H1 (cell line): ENCODE measurements around the gene ACACB.

ENCODE experiments used
- CTCF ChIP-seq, 3 experiments: IDR thresholded peaks; 1 replicate in 2 of 3; 2 replicates in 1 of 3; pipeline versions ENCODE4 v1.5.1 to v1.6.1; 2011; ENCODE audit warnings: low read length in 3 of 3, mild to moderate bottlenecking in 3 of 3, inconsistent platforms in 2 of 3, low read depth in 1 of 3, moderate library complexity in 1 of 3; ENCODE audit not compliant: insufficient read depth in 1 of 3; ENCODE audit errors: control extremely low read depth in 1 of 3
- KDM5A ChIP-seq: fragments of 200-600 bp; IDR thresholded peaks from 2 replicates; pipeline ENCODE4 v1.7.1; 2012; ENCODE audit warnings: mild to moderate bottlenecking, low read length, inconsistent platforms, mixed read lengths
- MAFK ChIP-seq: IDR thresholded peaks from 2 replicates; pipeline ENCODE4 v1.6.1; 2012; ENCODE audit warnings: low read depth, mild to moderate bottlenecking, improper control_type of control experiment, low read length
- MAX ChIP-seq: IDR thresholded peaks from 2 replicates; pipeline ENCODE4 v1.6.1; 2012; ENCODE audit warnings: inconsistent platforms
- POLR2A ChIP-seq, 2 experiments: IDR thresholded peaks; 1 replicate in 1 of 2; 2 replicates in 1 of 2; pipeline ENCODE4 v1.6.1; 2011; ENCODE audit warnings: low read depth in 2 of 2, low read length in 2 of 2, mild to moderate bottlenecking in 2 of 2; ENCODE audit errors: control extremely low read depth in 1 of 2
- RAD21 ChIP-seq, 2 experiments: IDR thresholded peaks in 1 of 2; conservative IDR thresholded peaks in 1 of 2; 2 replicates each; pipeline ENCODE4 v1.6.1; 2011; ENCODE audit warnings: low read depth in 2 of 2, low read length in 2 of 2, improper control_type of control experiment in 1 of 2, inconsistent platforms in 1 of 2, mild to moderate bottlenecking in 1 of 2, moderate library complexity in 1 of 2
- SIN3A ChIP-seq, 2 experiments: IDR thresholded peaks in 1 of 2; conservative IDR thresholded peaks in 1 of 2; 2 replicates each; pipeline ENCODE4 v1.6.1; 2011 to 2012; ENCODE audit warnings: low read length in 2 of 2, improper control_type of control experiment in 1 of 2, low read depth in 1 of 2, mild to moderate bottlenecking in 1 of 2
- TBP ChIP-seq: IDR thresholded peaks from 2 replicates; pipeline ENCODE4 v1.6.1; 2011; ENCODE audit warnings: low read depth, low read length, improper control_type of control experiment
- TEAD4 ChIP-seq: IDR thresholded peaks from 2 replicates; pipeline ENCODE4 v1.6.1; 2012; ENCODE audit warnings: low read depth, low read length, inconsistent platforms, mixed read lengths
- ZNF274 ChIP-seq: IDR thresholded peaks from 2 replicates; pipeline ENCODE4 v1.7.0; 2012; ENCODE audit warnings: low read length, borderline replicate concordance; ENCODE audit errors: extremely low read depth

DNA sequence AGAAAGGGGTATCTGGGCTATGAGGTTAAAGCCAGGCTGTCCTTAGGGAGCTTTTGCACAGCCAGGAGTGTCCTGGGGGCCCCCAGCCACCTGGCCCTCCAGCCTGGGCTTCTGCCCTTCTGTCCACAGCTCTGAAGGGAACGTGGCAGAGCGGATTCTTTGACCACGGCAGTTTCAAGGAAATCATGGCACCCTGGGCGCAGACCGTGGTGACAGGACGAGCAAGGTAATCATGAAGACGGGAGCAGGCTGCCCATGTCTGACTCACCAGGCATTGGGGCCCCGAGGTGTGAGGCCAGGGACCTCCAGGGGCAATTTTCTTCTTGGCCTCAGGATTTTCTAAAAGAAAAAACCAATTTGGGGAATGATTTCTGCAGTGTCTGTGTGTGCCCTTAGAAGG, 139.6 kb downstream of the ACACB start:
- TF ChIP-seq ZNF274: no peak
- TF ChIP-seq KDM5A: no peak
- no peak for TF ChIP-seq MAFK
- TF ChIP-seq RAD21 (IDR thresholded peaks at IDR 0.05 in 1 of 2, conservative IDR thresholded peaks at IDR 0.05 in 1 of 2; ENCODE audit: low read depth in 2 of 2, low read length in 2 of 2): no peak
- TF ChIP-seq MAX: no peak
- TF ChIP-seq CTCF (IDR thresholded peaks at IDR 0.05; ENCODE audit: control extremely low read depth in 1 of 3, insufficient read depth in 1 of 3, low read depth in 1 of 3, low read length in 3 of 3): no peak
- no peak for TF ChIP-seq TBP
- TF ChIP-seq TEAD4: no peak
- TF ChIP-seq SIN3A (conservative IDR thresholded peaks at IDR 0.05 in 1 of 2, IDR thresholded peaks at IDR 0.05 in 1 of 2; ENCODE audit: low read depth in 1 of 2, low read length in 2 of 2): no peak
- no peak for TF ChIP-seq POLR2A (IDR thresholded peaks at IDR 0.05; ENCODE audit: control extremely low read depth in 1 of 2, low read depth in 2 of 2, low read length in 2 of 2)
